HK-2 (cell line): ENCODE measurements around the gene SCRN3.
"Not testable (repeated sequence)": the region's sequence is repeated elsewhere in the genome, so short reads cannot be mapped to it uniquely, and the experiment has no call there.

Source experiments
- DNase-seq: peaks from one replicate; pipeline ENCODE4 v3.0.0-alpha.2; 2018; ENCODE audit not compliant: unreplicated experiment

The SCRN3 gene

GRCh38 chr2:174395284-174395968 lies at the start of gene SCRN3:
Gene SCRN3, plus strand, starts transcription at chr2:174395730. Its CDS starts 2,554 bp downstream, at chr2:174398284.
- peak; percentile 69 for DNase-seq

GRCh38 chr2:174350018-174350417 lies 45.5 kb upstream of the SCRN3 start:
- DNase-seq: no peak

- DNase-seq: no peak
Observed at GRCh38 chr2:174350593-174351181, 44.8 kb upstream of the SCRN3 start.

GRCh38 chr2:174353004-174353403 lies 42.5 kb upstream of the SCRN3 start:
- no peak for DNase-seq

GRCh38 chr2:174356347-174356746 lies 39.2 kb upstream of the SCRN3 start:
- DNase-seq: no peak

- not testable (repeated sequence) for DNase-seq
Observed at GRCh38 chr2:174359663-174360062, 35.9 kb upstream of the SCRN3 start.

- no peak for DNase-seq
Observed at GRCh38 chr2:174362949-174363348, 32.6 kb upstream of the SCRN3 start.

- not testable (repeated sequence) for DNase-seq
Observed at GRCh38 chr2:174363492-174364225, 31.9 kb upstream of the SCRN3 start.

GRCh38 chr2:174364628-174365027 lies 30.9 kb upstream of the SCRN3 start:
- no peak for DNase-seq

- DNase-seq: no peak
Observed at GRCh38 chr2:174365571-174365970, 30.0 kb upstream of the SCRN3 start.

- no peak for DNase-seq
Observed at GRCh38 chr2:174368691-174369090, 26.8 kb upstream of the SCRN3 start.

GRCh38 chr2:174376967-174377366 lies 18.6 kb upstream of the SCRN3 start:
- DNase-seq: no peak

GRCh38 chr2:174383796-174384195 lies 11.7 kb upstream of the SCRN3 start:
- DNase-seq: no peak

- no peak for DNase-seq
Observed at GRCh38 chr2:174385201-174385600, 10.3 kb upstream of the SCRN3 start.

GRCh38 chr2:174388706-174389105 lies 6.8 kb upstream of the SCRN3 start:
- DNase-seq: not testable (repeated sequence)

- DNase-seq: no peak
Observed at GRCh38 chr2:174389542-174389941, 6.0 kb upstream of the SCRN3 start.

- DNase-seq: not testable (repeated sequence)
Observed at GRCh38 chr2:174390303-174390702, 5.2 kb upstream of the SCRN3 start.

GRCh38 chr2:174392706-174393105 lies 2.8 kb upstream of the SCRN3 start:
- no peak for DNase-seq

GRCh38 chr2:174395969-174396630 lies 570 bp downstream of the SCRN3 start:
- peak; percentile 4 for DNase-seq

- no peak for DNase-seq
Observed at GRCh38 chr2:174397773-174398172, 2.2 kb downstream of the SCRN3 start.

- DNase-seq: no peak
Observed at GRCh38 chr2:174399171-174399570, 3.6 kb downstream of the SCRN3 start.

GRCh38 chr2:174400853-174401252 lies 5.3 kb downstream of the SCRN3 start:
- no peak for DNase-seq
